Heart right ventricle (tissue), 16 donors: ENCODE measurements around the gene GNAL. TPM values are rescaled to one million over a fixed set of nuclear protein-coding genes. Genes with fewer than 3 reads are reported as not detected.
"Not testable (repeated sequence)": the region's sequence is repeated elsewhere in the genome, so short reads cannot be mapped to it uniquely, and the experiment has no call there.

Experiments used
- ATAC-seq, 8 donors: fragments of 200-7000 bp; cut with Tn5 transposase; one replicate each; pipeline ENCODE4 v1.9.1; 2020; ENCODE audit warnings: mild to moderate bottlenecking in 8 of 8, moderate library complexity in 8 of 8, moderate number of reproducible peaks in 1 of 8
- DNase-seq, 2 donors: peaks; one replicate each; pipeline ENCODE4 v3.0.0-alpha.2; 2020
- H3K27ac ChIP-seq, 10 donors: fragments of 200-600 bp; sonication (generic) in 2 of 10; one replicate each; pipeline versions ENCODE4 v1.5.0 to v1.8.0; 2020 to 2022; ENCODE audit warnings: mild to moderate bottlenecking in 3 of 10
- H3K27me3 ChIP-seq, 7 donors: fragments of 200-600 bp; one replicate each; pipeline ENCODE4 v1.8.0; 2021 to 2022; ENCODE audit warnings: mild to moderate bottlenecking in 2 of 7
- H3K36me3 ChIP-seq, 9 donors: fragments of 200-600 bp; sonication (generic) in 1 of 9; one replicate each; pipeline versions ENCODE4 v1.5.0 to v1.8.0; 2020 to 2022; ENCODE audit warnings: mild to moderate bottlenecking in 2 of 9
- H3K4me1 ChIP-seq, 9 donors: fragments of 200-600 bp; sonication (generic) in 1 of 9; one replicate each; pipeline versions ENCODE4 v1.5.0 to v1.8.0; 2020 to 2022; ENCODE audit warnings: mild to moderate bottlenecking in 4 of 9
- H3K4me3 ChIP-seq, 10 donors: fragments of 200-600 bp; sonication (generic) in 2 of 10; one replicate each; pipeline versions ENCODE4 v1.5.0 to v1.8.0; 2020 to 2022; ENCODE audit warnings: mild to moderate bottlenecking in 7 of 10, moderate library complexity in 2 of 10
- H3K9me3 ChIP-seq, 11 donors: fragments of 200-600 bp in 10 of 11; sonication (generic) in 2 of 11; one replicate each; pipeline versions ENCODE4 v1.5.0 to v1.8.0; 2013 to 2022; ENCODE audit warnings: mild to moderate bottlenecking in 2 of 11, control low read depth in 1 of 11, moderate library complexity in 1 of 11
- CTCF ChIP-seq, 9 donors: fragments of 200-600 bp; sonication (generic) in 2 of 9; IDR thresholded peaks; one replicate each; pipeline versions ENCODE4 v1.5.0 to v1.8.0; 2021 to 2022; ENCODE audit warnings: antibody characterized with exemption in 9 of 9, mild to moderate bottlenecking in 5 of 9, moderate library complexity in 1 of 9
- WGBS, 2 donors: extraction: QIAGEN DNeasy Blood & Tissue Kit; methylation state at CpG; one replicate each; pipeline ENCODE4 v1.1.7; 2013; ENCODE audit warnings: inconsistent platforms in 1 of 2; 5-methylcytosine and 5-hydroxymethylcytosine counted together
- intact Hi-C, 10 donors: fragments of 100-400 bp; cut with DNase I; formaldehyde crosslinking; loops; one replicate each; pipeline versions ENCODE4 v1.11.1 to v1.14.2; 2022
- polyA plus RNA-seq, 2 donors: library from polyadenylated mRNA; stranded (reverse); fragments of 200-250 nt; gene quantifications; one replicate each; pipeline ENCODE4 v1.2.3, GENCODE V29; 2013
- total RNA-seq, 10 donors: library from RNA; stranded (reverse); fragmentation: NEBNext Ultra II Directional in 3 of 10; extraction: Animal tissue kit (Norgen Biotek cat#: 25700) in 3 of 10; gene quantifications; one replicate each; pipeline versions ENCODE4 v1.2.1 to v1.2.4, GENCODE V29; 2021 to 2023
- donor health status: Arrhythmogenic right ventricular cardiomyopathy.
- donor health status: ischemic (EF 13 %, LVEDD 7.1; RV severe dilation, severe dysfunction).
- donor health status: healthy with polysubstance abuse.
- donor health status: DM: no; HTN: yes; CAD: no.
- donor health status: DM: no; HTN: no; CAD: no.
- donor health status: ischemic (EF 25% LVEDD 6.9; RV normal size, moderate dysfunction).
- donor health status: ischemic (EF 25% LVEDD 5.7; RV mildly dilated, moderate dysfunction).
- donor health status: healthy.
- donor health status: DM: yes; HTN: yes; CAD: no.
- donor health status: Ischemic cardiomyopathy.
- donor health status: ischemic (EF 35%, LVEDD 5.7; RV mildly dilated, moderate dysfunction).
- donor health status: nonischemic (EF 11% LVEDD 7.7; RV severe dilation, severe dysfunction).
- donor health status: DM: yes; HTN: yes; CAD: no.
- donor health status: PGD.
- donor health status: ischemic (EF 29% LVEDD 5.4; RV normal size, mild dysfunction).
- donor health status: nonischemic (EF 23%, LVEDD 6.1; RV moderate dilation, normal function).

Gene GNAL
- total and polyA plus RNA-seq, 12 donors: 0.42 to 6.9 (median 1.6) TPM

GRCh38 chr18:11689669-11690565 lies 853 bp downstream of the GNAL start:
- peak overlapping the region in 9 of 10 donors; percentile 43 to 74 (median 63) for H3K4me3 ChIP-seq
- DNase-seq (peak; percentile 11 to 24), ATAC-seq (peak; percentile 15 to 66 (median 48))
- H3K36me3 ChIP-seq: no peaks in the 10 kb centered on the region
- 1% methylated on average over 70 to 72 of the region's 72 CpGs for WGBS, 2 donors
- no peak for TF ChIP-seq CTCF (IDR thresholded peaks at IDR 0.05)
- peaks cover 0 to 13% (median 7%) of the 10 kb centered on the region in 9 donors for H3K4me1 ChIP-seq
- peaks cover 7 to 62% (median 50%) of the 10 kb centered on the region in 7 donors for H3K27me3 ChIP-seq
- H3K9me3 ChIP-seq: peaks cover 0 to under 1% (median 0%) of the 10 kb centered on the region in 11 donors
- intact Hi-C loops: no loop called here
- H3K27ac ChIP-seq: peak overlapping the region in 5 of 10 donors; percentile 10 to 55 (median 25)

- H3K36me3 ChIP-seq, H3K27ac ChIP-seq, intact Hi-C loops, H3K9me3 ChIP-seq, ATAC-seq, H3K4me3 ChIP-seq, DNase-seq: not testable (repeated sequence)
- Histone ChIP-seq H3K27me3 (peaks cover 7 to 62% (median 50%) of the 10 kb centered on the region in 7 donors), H3K4me1 (peaks cover 0 to 13% (median 7%) of the 10 kb centered on the region in 9 donors)
- WGBS, 2 donors: 69% methylated on average over 3 of the region's 5 CpGs; no CpG with 5 or more reads in 1 of the 2 donors
These were observed 1.6 kb downstream of the GNAL start for GRCh38 chr18:11690660-11691059.

- ATAC-seq (no peak), DNase-seq (no peak)
- no peaks in the 10 kb centered on the region for H3K9me3 ChIP-seq
- no peak for TF ChIP-seq CTCF (IDR thresholded peaks at IDR 0.05)
- no peaks in the 10 kb centered on the region for H3K36me3 ChIP-seq
- H3K4me3 ChIP-seq: no peak overlapping the region
- peaks cover 0 to 20% (median 8%) of the 10 kb centered on the region in 7 donors for H3K27me3 ChIP-seq
- 76 to 84% methylated on average over 2 of the region's 2 CpGs for WGBS, 2 donors
- H3K27ac ChIP-seq: no peak overlapping the region
- intact Hi-C loops: no loop called here
- no peaks in the 10 kb centered on the region for H3K4me1 ChIP-seq
These were observed 6.7 kb downstream of the GNAL start for GRCh38 chr18:11695736-11696135.

GRCh38 chr18:11696451-11696850 lies 7.4 kb downstream of the GNAL start:
- ATAC-seq (no peak), DNase-seq (no peak)
- peaks cover 0 to 20% (median 8%) of the 10 kb centered on the region in 7 donors for H3K27me3 ChIP-seq
- H3K4me3 ChIP-seq: no peak overlapping the region
- no peaks in the 10 kb centered on the region for H3K9me3 ChIP-seq
- no peaks in the 10 kb centered on the region for H3K36me3 ChIP-seq
- no peak for TF ChIP-seq CTCF (IDR thresholded peaks at IDR 0.05)
- H3K27ac ChIP-seq: no peak overlapping the region
- 66% methylated on average over 7 of the region's 7 CpGs for WGBS, 2 donors
- intact Hi-C loops: no loop called here
- no peaks in the 10 kb centered on the region for H3K4me1 ChIP-seq

- TF ChIP-seq CTCF (IDR thresholded peaks at IDR 0.05): no peak
- Histone ChIP-seq H3K4me3 (no peak overlapping the region), H3K27ac (no peak overlapping the region), H3K9me3 (no peaks in the 10 kb centered on the region), H3K27me3 (no peaks in the 10 kb centered on the region), H3K4me1 (no peaks in the 10 kb centered on the region), H3K36me3 (no peaks in the 10 kb centered on the region)
- 90 to 92% methylated on average over 6 of the region's 6 CpGs for WGBS, 2 donors
- ATAC-seq: no peak
- no peak for DNase-seq
- intact Hi-C loops: no loop called here
These were observed 11.8 kb downstream of the GNAL start for GRCh38 chr18:11700876-11701275.
